ENCODE data around the gene INIP.

Gene INIP

GRCh38 chr9:112669326-112669725, 48.6 kb downstream of the INIP start:
- FAIRE-seq, result no peak

- no peak for FAIRE-seq
These were observed 52.6 kb downstream of the INIP start for GRCh38 chr9:112665347-112665746.

- no peak for FAIRE-seq
These were observed 53.4 kb downstream of the INIP start for GRCh38 chr9:112664531-112664930.

DNA sequence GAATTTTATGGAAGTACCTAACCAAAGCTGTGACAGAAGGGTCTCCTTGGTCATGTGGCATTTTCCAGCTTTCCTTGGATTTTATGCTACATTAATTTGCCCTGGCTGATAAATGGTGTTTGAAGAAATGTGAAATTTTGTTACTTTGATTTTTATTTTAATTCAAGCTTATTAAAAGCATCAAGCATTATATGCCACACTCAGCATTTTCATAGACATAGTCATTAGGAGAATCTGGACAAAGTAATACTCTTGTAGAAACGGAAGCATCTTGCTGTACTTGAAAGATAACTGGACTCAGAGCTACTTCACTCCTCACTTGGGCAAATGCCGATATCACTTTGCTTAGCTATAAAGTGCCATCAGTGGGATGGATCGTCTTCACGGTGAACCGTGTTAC, 54.2 kb downstream of the INIP start:
- no peak for FAIRE-seq

DNA sequence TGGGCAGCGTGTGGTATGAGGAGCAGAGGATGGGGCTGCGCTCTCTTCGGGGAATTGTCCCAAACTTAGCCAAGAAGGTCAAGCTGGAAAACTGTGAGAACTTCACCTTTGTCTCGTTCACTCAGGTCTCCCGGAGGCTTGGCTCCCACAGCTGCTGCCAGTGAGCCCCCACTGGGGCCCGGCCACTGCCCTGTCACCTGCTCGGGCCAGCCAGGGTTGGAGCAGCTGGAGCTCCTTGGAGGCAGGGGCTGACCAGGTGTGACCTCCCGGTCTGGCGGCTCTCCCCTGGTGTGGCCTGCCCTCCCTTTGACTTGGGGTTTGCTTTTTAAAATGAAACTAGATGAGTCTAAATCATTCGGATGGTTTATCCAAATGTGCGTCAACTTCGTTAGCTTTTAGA, 58.0 kb downstream of the INIP start:
- FAIRE-seq, result no peak

GRCh38 chr9:112655668-112656067, 62.2 kb downstream of the INIP start:
- FAIRE-seq, result no peak

DNA sequence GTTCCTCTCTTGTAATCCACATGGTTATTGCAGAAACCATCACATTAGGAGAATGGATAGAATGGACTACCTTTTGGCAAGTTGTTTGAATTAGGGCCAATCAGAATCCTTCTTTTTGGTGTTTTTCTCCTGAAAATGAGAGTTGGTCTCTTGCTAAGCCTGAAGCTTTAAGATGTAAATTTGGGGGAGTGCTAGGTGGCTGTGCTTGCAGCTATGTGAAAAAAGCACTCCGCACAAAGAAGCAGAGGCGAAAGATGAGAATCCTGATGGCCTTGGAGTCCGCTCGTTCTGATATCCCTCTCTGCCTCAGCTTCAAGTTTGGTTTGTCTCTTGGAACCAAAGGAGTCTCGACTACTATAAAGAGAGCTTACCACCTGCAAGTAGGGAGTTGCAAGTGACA, 63.6 kb downstream of the INIP start:
- no peak for FAIRE-seq

- no peak for FAIRE-seq
These were observed 69.3 kb downstream of the INIP start for GRCh38 chr9:112648624-112649023.

DNA sequence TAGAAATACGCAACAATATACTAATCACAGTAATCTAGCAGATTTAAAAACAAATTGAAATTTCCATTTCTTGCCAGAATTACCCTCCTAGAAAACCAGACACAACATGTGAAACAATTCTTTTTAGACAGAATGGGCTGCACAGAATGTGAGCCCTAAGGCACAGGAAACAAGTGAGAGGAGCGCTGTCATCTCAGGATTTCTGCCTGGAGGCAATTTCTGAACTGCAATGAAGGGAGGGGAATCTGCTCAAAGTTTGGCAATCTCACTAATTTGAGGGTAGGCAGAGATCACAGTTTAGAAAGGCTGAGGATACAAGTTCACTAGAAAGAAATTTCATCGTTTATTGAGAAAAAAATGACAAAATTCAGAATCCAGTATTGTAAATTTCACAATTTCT, 70.3 kb downstream of the INIP start:
- no peak for FAIRE-seq

- FAIRE-seq, result no peak
These were observed 75.8 kb downstream of the INIP start for GRCh38 chr9:112642126-112642525.

DNA sequence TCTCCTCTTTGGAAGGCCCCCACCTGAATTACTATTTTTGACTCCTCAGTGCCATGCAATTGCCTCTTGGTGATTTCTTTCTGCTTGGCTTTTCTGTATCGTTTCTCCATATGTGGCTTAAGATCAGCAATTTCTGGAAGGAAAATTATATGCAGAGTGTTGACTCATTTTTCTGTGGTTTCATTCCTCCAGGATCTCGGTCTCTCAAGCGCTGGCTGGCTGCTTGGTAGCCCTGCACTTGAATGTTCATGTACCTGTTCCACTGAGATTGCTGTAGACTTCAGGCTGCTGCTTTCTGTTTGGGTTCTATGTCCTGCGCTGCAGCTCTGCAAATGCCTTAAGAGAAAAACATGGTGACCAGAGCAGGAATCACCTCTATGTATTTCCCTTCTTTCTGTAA, 77.6 kb downstream of the INIP start:
- FAIRE-seq, result no peak
